Osteocyte (in vitro differentiated cells): ENCODE results near the gene NSMCE4A. TPM values are rescaled to one million over a fixed set of nuclear protein-coding genes. Genes with fewer than 3 reads are reported as not detected.

Experiments
- DNase-seq: peaks from one replicate; pipeline ENCODE4 v3.0.0; 2021; ENCODE audit warnings: mixed read lengths; ENCODE audit not compliant: unreplicated experiment; ENCODE audit errors: extremely low spot score
- H3K27ac Mint-ChIP-seq: one replicate; pipeline ENCODE4 v1.8.0; 2021; ENCODE audit warnings: mild to moderate bottlenecking, mixed read lengths; ENCODE audit not compliant: unreplicated experiment
- H3K27me3 Mint-ChIP-seq: one replicate; pipeline ENCODE4 v1.8.0; 2021; ENCODE audit warnings: mixed read lengths; ENCODE audit not compliant: unreplicated experiment
- H3K36me3 Mint-ChIP-seq: one replicate; pipeline ENCODE4 v1.8.0; 2021; ENCODE audit warnings: mixed read lengths; ENCODE audit not compliant: unreplicated experiment
- H3K4me1 Mint-ChIP-seq: one replicate; pipeline ENCODE4 v1.8.0; 2021; ENCODE audit warnings: mixed read lengths; ENCODE audit not compliant: unreplicated experiment
- H3K4me3 Mint-ChIP-seq: one replicate; pipeline ENCODE4 v1.8.0; 2021; ENCODE audit warnings: mild to moderate bottlenecking, moderate library complexity, mixed read lengths; ENCODE audit not compliant: unreplicated experiment
- H3K9me3 Mint-ChIP-seq: one replicate; pipeline ENCODE4 v1.8.0; 2021; ENCODE audit warnings: mixed read lengths; ENCODE audit not compliant: unreplicated experiment
- CTCF ChIP-seq: fragments of 200-600 bp; sonication (generic); IDR thresholded peaks from 2 replicates; pipeline ENCODE4 v1.5.0; 2021; ENCODE audit warnings: antibody characterized with exemption, mild to moderate bottlenecking, moderate library complexity
- total RNA-seq: library from RNA; stranded (reverse); gene quantifications from 2 replicates; pipeline ENCODE4 v1.2.1, GENCODE V29; 2021

NSMCE4A gene
- total RNA-seq, 1 donor from 2014 or later = 34.3 TPM

GRCh38 chr10:121965996-121966395 lies 9.0 kb downstream of the NSMCE4A start:
- no peak overlapping the region for H3K4me3 Mint-ChIP-seq
- H3K9me3 Mint-ChIP-seq = no peaks in the 10 kb centered on the region
- no peak for TF ChIP-seq CTCF
- no peaks in the 10 kb centered on the region for H3K4me1 Mint-ChIP-seq
- H3K27me3 Mint-ChIP-seq = no peaks in the 10 kb centered on the region
- peaks cover 24% of the 10 kb centered on the region for H3K36me3 Mint-ChIP-seq
- no peak for DNase-seq
- H3K27ac Mint-ChIP-seq = no peak overlapping the region

- DNase-seq = no peak
- Mint-ChIP-seq H3K36me3 (peaks cover 26% of the 10 kb centered on the region), H3K27ac (no peak overlapping the region), H3K27me3 (no peaks in the 10 kb centered on the region), H3K4me1 (no peaks in the 10 kb centered on the region), H3K4me3 (no peak overlapping the region), H3K9me3 (no peaks in the 10 kb centered on the region)
- TF ChIP-seq CTCF = no peak
These were observed 13.6 kb downstream of the NSMCE4A start for GRCh38 chr10:121961456-121961855.

- Mint-ChIP-seq H3K27me3 (no peaks in the 10 kb centered on the region), H3K9me3 (no peaks in the 10 kb centered on the region), H3K36me3 (peaks cover 24% of the 10 kb centered on the region), H3K4me3 (no peak overlapping the region), H3K27ac (no peak overlapping the region), H3K4me1 (no peaks in the 10 kb centered on the region)
- TF ChIP-seq CTCF = no peak
- no peak for DNase-seq
These were observed 15.3 kb downstream of the NSMCE4A start for GRCh38 chr10:121959671-121960070.

GRCh38 chr10:121956111-121957061 lies 18.6 kb downstream of the NSMCE4A start:
- H3K4me3 Mint-ChIP-seq = no peak overlapping the region

More at GRCh38 chr10:121956111-121957061, 18.6 kb downstream of the NSMCE4A start:
- no peaks in the 10 kb centered on the region for H3K9me3 Mint-ChIP-seq
- H3K36me3 Mint-ChIP-seq = peaks cover 26% of the 10 kb centered on the region
- no peaks in the 10 kb centered on the region for H3K4me1 Mint-ChIP-seq
- no peak overlapping the region for H3K27ac Mint-ChIP-seq
- TF ChIP-seq CTCF = no peak
- DNase-seq = no peak
- no peaks in the 10 kb centered on the region for H3K27me3 Mint-ChIP-seq
